ENCODE results near the gene ZNF587B. TPM values are rescaled to one million over a fixed set of nuclear protein-coding genes. Genes with fewer than 3 reads are reported as not detected.
"Not testable (repeated sequence)": the region's sequence is repeated elsewhere in the genome, so short reads cannot be mapped to it uniquely, and the experiment has no call there.

Gene ZNF587B
- total and polyA plus RNA-seq, 9 donors: 3.3 to 10.5 (median 4.6) TPM

DNA sequence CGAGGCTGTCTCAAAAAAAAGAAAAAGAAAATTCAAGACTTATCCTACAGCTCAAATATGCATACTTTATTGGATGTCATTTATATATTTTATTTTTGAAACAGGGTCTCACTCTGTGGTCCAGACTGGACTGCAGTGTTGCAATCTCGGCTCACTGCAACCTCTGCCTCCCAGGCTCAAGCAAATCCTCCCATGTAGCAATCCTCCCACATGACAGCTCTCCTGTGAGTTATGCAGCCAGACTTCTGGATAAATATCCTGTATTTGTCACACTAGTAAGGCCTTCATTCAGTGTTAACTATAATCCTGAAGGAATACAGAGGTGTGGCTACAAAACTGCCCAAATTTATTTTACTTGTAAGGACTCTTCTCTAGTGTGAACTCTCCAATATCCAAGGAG is 22.6 kb upstream of the ZNF587B start:
- Histone ChIP-seq H3K27me3 (ENCODE audit: control insufficient read depth, insufficient read depth, low read length) (no peaks in the 10 kb centered on the region), H3K27ac (ENCODE audit: low read length) (no peak overlapping the region), H3K4me1 (ENCODE audit: control insufficient read depth, insufficient read depth, low read length) (peaks cover 3% of the 10 kb centered on the region), H3K4me3 (ENCODE audit: low read length) (no peak overlapping the region), H3K36me3 (ENCODE audit: control insufficient read depth, insufficient read depth, low read length) (peaks cover 19% of the 10 kb centered on the region), H3K9me3 (replicated peaks; ENCODE audit: control insufficient read depth, low read depth, low read length) (no peaks in the 10 kb centered on the region)
- no peak for DNase-seq
- 75% methylated on average over 1 of the region's 2 CpGs for WGBS (ENCODE audit: insufficient coverage)

DNA sequence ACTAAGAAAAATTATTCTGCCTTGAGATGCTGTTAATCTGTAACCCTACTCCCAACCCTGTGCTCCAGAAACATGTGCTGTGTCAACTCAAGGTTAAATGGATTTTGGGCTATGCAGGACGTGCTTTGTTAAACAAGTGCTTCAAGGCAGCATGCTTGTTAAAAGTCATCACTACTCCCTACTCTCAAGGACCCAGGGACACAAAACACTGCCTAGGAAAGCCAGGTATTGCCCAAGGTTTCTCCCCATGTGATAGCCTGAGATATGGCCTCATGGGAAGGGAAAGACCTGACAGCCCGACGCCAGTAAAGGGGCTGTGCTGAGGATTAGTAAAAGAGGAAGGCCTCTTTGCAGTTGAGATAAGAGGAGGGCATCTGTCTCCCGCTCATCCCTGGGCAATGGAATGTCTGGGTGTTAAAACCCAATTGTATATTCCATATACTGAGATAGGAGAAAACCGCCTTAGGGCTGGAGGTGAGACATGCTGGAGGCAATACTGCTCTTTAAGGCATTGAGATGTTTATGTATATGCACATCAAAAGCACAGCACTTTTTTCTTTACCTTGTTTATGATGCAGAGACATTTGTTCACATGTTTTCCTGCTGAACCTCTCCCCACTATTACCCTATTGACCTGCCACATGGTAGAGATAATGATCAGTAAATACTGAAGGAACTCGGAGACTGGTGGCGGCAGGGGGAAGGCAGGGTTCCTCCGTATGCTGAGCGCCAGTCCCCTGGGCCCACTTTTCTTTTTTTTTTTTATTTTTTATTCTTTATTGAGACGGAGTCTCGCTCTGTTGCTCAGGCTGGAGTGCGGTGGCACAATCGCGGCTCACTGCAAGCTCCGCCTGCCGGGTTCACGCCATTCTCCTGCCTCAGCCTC is 19.4 kb upstream of the ZNF587B start:
- not testable (repeated sequence) for H3K27me3 ChIP-seq (ENCODE audit: control insufficient read depth, insufficient read depth, low read length); H3K4me3 ChIP-seq (ENCODE audit: low read length); H3K27ac ChIP-seq (ENCODE audit: low read length); DNase-seq; H3K9me3 ChIP-seq (replicated peaks; ENCODE audit: control insufficient read depth, low read depth, low read length)
- peaks cover 21% of the 10 kb centered on the region for H3K36me3 ChIP-seq (ENCODE audit: control insufficient read depth, insufficient read depth, low read length)
- H3K4me1 ChIP-seq (ENCODE audit: control insufficient read depth, insufficient read depth, low read length): peaks cover 10% of the 10 kb centered on the region
- whole genome bisulfite sequencing (ENCODE audit: insufficient coverage): 53% methylated on average over 8 of the region's 17 CpGs

DNA sequence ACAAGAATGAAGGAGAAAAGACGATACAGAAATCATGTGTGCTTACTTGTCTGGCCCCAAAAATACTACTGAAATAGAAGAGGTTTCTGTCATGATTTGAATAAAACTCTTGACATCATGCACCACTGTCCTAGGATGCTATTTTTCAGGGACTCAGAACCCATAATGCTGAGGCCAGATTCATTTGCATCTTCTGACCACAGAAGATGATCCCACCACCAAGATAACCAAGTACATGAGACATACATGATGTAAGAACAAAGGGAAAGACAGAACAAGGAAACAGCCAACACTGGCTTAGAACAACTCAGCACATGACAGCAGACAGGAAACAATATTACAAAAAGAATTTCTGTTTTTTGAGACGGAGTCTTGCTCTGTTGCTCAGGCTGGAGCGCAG is 17.9 kb upstream of the ZNF587B start:
- Histone ChIP-seq H3K27ac (ENCODE audit: low read length) (no peak overlapping the region), H3K9me3 (replicated peaks; ENCODE audit: control insufficient read depth, low read depth, low read length) (no peaks in the 10 kb centered on the region), H3K36me3 (ENCODE audit: control insufficient read depth, insufficient read depth, low read length) (peaks cover 21% of the 10 kb centered on the region), H3K4me1 (ENCODE audit: control insufficient read depth, insufficient read depth, low read length) (peaks cover 10% of the 10 kb centered on the region), H3K27me3 (ENCODE audit: control insufficient read depth, insufficient read depth, low read length) (no peaks in the 10 kb centered on the region), H3K4me3 (ENCODE audit: low read length) (no peak overlapping the region)
- DNase-seq: no peak
- 100% methylated on average over 1 of the region's 3 CpGs for WGBS (ENCODE audit: insufficient coverage)

DNA sequence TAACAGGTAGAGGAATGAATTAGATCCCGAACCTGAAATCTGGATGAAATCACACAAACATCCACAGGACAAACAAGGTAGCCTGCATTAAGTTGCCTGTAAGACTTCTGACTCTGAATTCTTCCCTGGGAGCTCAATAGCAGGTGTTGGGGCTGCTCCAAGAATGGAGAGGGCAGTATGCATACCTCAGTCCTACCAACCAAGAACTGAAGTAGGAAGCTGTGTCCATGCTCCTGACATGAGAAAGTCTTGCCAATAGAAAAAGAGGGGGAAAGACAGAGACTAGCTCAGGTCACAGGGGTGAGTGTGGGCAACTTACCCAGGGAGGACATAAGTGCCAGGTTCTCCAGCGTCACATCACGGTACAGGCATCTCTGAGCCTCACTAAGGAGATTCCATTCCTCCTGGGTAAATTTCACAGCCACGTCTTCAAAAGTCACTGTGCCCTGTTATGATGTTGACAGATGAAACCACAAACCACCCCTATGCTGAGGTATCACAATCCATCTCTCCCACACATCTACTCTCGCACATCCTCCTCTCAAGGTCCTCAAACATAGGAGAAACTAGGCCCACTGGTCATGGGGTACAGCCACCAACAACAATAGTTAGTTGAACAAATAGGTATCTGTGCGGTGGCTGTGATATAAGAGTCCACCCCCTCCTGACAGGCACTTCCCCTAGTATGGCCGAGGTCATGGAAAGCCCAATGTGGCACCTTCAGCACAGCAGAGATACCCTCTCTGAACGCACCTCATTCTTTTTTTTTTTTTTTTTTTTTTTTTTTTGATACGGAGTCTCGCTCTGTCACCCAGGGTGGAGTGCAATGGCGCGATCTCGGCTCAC is 16.9 kb upstream of the ZNF587B start:
- not testable (repeated sequence) for H3K27me3 ChIP-seq (ENCODE audit: control insufficient read depth, insufficient read depth, low read length); H3K4me3 ChIP-seq (ENCODE audit: low read length); H3K9me3 ChIP-seq (replicated peaks; ENCODE audit: control insufficient read depth, low read depth, low read length); H3K27ac ChIP-seq (ENCODE audit: low read length); DNase-seq
- peaks cover 15% of the 10 kb centered on the region for H3K36me3 ChIP-seq (ENCODE audit: control insufficient read depth, insufficient read depth, low read length)
- peaks cover 10% of the 10 kb centered on the region for H3K4me1 ChIP-seq (ENCODE audit: control insufficient read depth, insufficient read depth, low read length)
- WGBS (ENCODE audit: insufficient coverage): 96% methylated on average over 5 of the region's 13 CpGs

DNA sequence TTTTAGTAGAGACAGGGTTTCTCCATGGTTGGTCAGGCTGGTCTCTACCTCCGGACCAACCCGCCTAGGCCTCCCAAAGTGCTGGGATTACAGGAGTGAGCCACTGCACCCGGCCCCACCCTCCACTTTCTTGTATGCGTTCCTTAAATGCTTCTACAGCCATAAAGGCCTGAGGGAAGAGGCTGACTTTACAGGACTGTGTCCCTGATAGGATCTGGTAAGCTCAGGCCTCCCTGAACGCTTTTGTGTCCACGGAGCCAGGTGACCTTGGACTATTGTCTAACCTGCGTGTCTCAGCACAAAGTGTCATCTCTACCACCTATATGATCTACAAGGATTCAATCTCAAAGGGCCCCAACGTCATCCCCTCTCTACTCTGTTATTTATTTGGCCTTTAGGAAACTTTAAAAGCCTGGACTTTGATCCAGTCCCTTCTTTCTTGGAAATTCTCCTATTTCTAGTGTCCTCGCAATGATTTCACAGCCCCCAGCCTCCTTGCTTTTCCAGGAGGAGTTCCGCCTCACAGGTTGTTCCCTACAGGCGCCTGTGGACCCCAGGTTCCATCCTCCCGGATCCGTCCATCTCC is 16.1 kb upstream of the ZNF587B start:
- Histone ChIP-seq H3K27me3 (ENCODE audit: control insufficient read depth, insufficient read depth, low read length) (no peaks in the 10 kb centered on the region), H3K27ac (ENCODE audit: low read length) (peak overlapping the region; percentile 82), H3K4me1 (ENCODE audit: control insufficient read depth, insufficient read depth, low read length) (peaks cover 10% of the 10 kb centered on the region), H3K4me3 (ENCODE audit: low read length) (peak overlapping the region; percentile 82), H3K9me3 (replicated peaks; ENCODE audit: control insufficient read depth, low read depth, low read length) (no peaks in the 10 kb centered on the region), H3K36me3 (ENCODE audit: control insufficient read depth, insufficient read depth, low read length) (peaks cover 11% of the 10 kb centered on the region)
- 8% methylated on average over 10 of the region's 13 CpGs for WGBS (ENCODE audit: insufficient coverage)
- DNase-seq: peak; percentile 13

DNA sequence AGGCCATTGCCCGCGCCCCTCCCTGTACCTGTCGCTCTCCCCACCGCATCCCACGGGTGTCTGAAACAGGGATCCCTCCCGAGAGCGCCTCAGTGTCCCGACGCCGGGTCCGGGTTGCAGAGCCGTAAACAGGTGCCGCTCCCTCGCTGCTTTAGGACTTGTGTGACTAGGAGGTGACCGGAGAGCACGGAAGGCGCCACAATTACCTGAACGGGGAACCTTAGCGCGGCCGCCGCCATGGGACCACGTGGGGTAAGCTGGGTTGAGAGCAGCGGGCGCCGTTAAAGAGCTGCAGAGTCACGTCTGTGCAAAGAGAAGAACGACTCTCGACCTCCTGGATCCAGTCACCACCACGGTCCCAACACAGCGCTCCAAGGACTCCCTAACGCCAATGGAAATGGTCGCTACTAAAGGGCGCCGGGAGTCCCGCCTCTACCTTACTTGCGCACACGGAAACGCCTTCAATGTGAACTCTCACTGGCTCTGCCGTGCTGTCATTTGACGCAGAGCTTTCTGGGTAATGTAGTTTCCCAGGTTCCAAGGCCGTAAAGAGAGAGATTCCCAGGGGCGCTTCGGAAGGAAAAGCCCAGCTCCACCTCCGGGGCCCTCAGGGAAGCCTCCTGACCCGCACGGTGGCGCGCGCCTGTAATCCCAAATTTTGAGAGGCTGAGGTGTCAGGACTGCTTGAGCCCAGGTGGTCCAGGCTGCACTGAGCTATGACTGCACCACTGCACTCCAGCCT is 15.4 kb upstream of the ZNF587B start, which contains the start of gene ZNF552:
TSS of gene ZNF552 (minus strand) at position 409 of the 742 bp plus-strand sequence. CDS start at position 239, 170 bp downstream.
- WGBS (ENCODE audit: insufficient coverage): under 1% methylated on average over 48 of the region's 50 CpGs
- Histone ChIP-seq H3K27ac (ENCODE audit: low read length) (peak within 1 kb of the TSS; percentile 82), H3K27me3 (ENCODE audit: control insufficient read depth, insufficient read depth, low read length) (no peaks in the 10 kb centered on the region)

DNA sequence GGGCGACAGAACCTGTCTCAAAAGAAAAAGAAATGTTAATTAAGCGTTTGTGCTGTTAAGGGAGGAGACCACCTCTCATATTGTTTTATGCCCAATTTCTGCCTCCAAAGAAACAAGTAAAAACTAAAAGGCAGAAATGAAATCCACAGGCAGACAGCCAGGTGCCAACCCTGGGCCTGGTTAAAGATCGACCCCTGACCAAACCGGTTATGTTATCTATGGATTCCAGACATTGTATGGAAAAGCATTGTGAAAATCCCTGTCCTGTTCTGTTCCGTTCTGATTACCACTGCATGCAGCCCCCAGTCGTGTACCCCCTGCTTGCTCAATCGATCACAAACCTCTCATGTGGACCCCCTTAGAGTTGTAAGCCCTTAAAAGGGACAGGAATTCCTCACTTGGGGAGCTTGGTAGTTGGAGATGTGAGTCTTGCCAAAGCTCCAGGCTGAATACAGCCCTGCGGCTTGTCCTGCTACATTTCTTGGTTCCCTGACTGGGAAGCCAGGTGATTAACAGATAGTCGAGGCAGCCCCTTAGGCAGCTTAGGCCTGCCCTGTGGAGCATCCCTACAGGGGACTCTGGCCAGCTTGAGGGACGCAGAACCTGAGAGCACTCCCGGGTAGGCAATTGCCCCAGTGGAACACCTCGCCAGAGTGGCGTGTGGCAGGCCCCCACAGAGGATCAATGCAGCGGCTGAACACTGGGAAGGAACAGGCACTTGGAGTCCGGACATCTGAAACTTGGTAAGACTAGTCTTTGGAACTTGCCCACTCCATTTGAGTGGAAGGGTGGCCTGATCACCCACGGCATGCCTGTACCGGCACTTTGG is 14.6 kb upstream of the ZNF587B start:
- no peak for DNase-seq
- H3K27me3 ChIP-seq (ENCODE audit: control insufficient read depth, insufficient read depth, low read length): no peaks in the 10 kb centered on the region
- WGBS (ENCODE audit: insufficient coverage): 92% methylated on average over 12 of the region's 17 CpGs
- H3K4me3 ChIP-seq (ENCODE audit: low read length): peak overlapping the region; percentile 82
- peaks cover 14% of the 10 kb centered on the region for H3K4me1 ChIP-seq (ENCODE audit: control insufficient read depth, insufficient read depth, low read length)
- H3K27ac ChIP-seq (ENCODE audit: low read length): no peak overlapping the region
- H3K36me3 ChIP-seq (ENCODE audit: control insufficient read depth, insufficient read depth, low read length): peaks cover 4% of the 10 kb centered on the region
- no peaks in the 10 kb centered on the region for H3K9me3 ChIP-seq (replicated peaks; ENCODE audit: control insufficient read depth, low read depth, low read length)

More for the DNA sequence above, 15.4 kb upstream of the ZNF587B start, which contains the start of gene ZNF552:
- Histone ChIP-seq H3K4me3 (ENCODE audit: low read length) (peak within 1 kb of the TSS; percentile 82), H3K36me3 (ENCODE audit: control insufficient read depth, insufficient read depth, low read length) (peaks cover 10% of the 10 kb centered on the region), H3K9me3 (replicated peaks; ENCODE audit: control insufficient read depth, low read depth, low read length) (no peaks in the 10 kb centered on the region), H3K4me1 (ENCODE audit: control insufficient read depth, insufficient read depth, low read length) (peaks cover 10% of the 10 kb centered on the region)
- DNase-seq: peak; percentile 98

DNA sequence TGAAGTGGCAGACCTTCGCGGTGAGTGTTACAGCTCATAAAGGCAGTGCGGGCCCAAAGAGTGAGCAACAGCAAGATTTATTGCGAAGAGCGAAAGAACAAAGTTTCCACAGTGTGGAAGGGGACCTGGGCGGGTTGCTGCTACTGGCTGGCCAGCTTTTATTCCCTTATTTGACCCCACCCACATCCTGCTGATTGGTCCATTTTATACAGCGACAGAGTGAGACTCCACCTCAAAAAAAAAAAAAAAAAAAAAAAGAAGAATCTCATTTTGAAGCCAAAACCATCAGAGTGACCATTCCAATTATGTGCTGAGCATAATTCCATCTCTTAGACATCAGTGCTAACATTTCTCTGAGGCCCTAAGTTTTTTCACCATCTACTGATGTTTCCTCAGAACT is 13.4 kb upstream of the ZNF587B start:
- peaks cover 17% of the 10 kb centered on the region for H3K4me1 ChIP-seq (ENCODE audit: control insufficient read depth, insufficient read depth, low read length)
- WGBS (ENCODE audit: insufficient coverage): 84% methylated on average over 5 of the region's 7 CpGs

DNA sequence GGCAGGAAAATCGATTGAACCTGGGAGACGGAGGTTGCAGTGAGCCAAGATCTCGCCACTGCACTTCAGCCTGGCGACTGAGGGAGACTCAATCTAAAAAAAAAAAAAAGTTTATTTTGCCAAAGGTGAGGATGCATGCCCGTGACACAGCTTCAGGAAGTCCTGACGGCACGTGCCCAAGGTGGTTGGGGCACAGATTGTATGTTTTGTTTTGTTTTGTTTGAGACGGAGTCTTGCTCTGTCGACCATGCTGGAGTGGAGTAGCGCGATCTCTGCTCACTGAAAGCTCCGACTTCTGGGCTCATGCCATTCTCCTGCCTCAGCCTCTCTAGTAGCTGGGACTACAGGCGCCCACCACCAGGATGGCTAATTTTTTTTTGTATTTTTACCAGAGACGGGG is 12.1 kb upstream of the ZNF587B start:
- H3K4me1 ChIP-seq (ENCODE audit: control insufficient read depth, insufficient read depth, low read length): peaks cover 17% of the 10 kb centered on the region
- no peak overlapping the region for H3K4me3 ChIP-seq (ENCODE audit: low read length)
- H3K27me3 ChIP-seq (ENCODE audit: control insufficient read depth, insufficient read depth, low read length): no peaks in the 10 kb centered on the region
- no peak for DNase-seq
- H3K9me3 ChIP-seq (replicated peaks; ENCODE audit: control insufficient read depth, low read depth, low read length): no peaks in the 10 kb centered on the region
- WGBS (ENCODE audit: insufficient coverage): 93% methylated on average over 13 of the region's 14 CpGs
- no peak overlapping the region for H3K27ac ChIP-seq (ENCODE audit: low read length)
- H3K36me3 ChIP-seq (ENCODE audit: control insufficient read depth, insufficient read depth, low read length): no peaks in the 10 kb centered on the region

More for the DNA sequence above, 13.4 kb upstream of the ZNF587B start:
- no peak overlapping the region for H3K4me3 ChIP-seq (ENCODE audit: low read length)
- DNase-seq: no peak
- no peaks in the 10 kb centered on the region for H3K27me3 ChIP-seq (ENCODE audit: control insufficient read depth, insufficient read depth, low read length)
- H3K9me3 ChIP-seq (replicated peaks; ENCODE audit: control insufficient read depth, low read depth, low read length): no peaks in the 10 kb centered on the region
- no peak overlapping the region for H3K27ac ChIP-seq (ENCODE audit: low read length)
- H3K36me3 ChIP-seq (ENCODE audit: control insufficient read depth, insufficient read depth, low read length): peaks cover 3% of the 10 kb centered on the region

Measured in muscle of leg (tissue), 11 donors.